Lower lobe of right lung (tissue), 2 donors: Measurements from ENCODE around the gene HTATIP2. TPM values are rescaled to one million over a fixed set of nuclear protein-coding genes. Genes with fewer than 3 reads are reported as not detected.

Experiments
- ATAC-seq, 2 donors: fragments of 200-7000 bp; cut with Tn5 transposase; one replicate each; pipeline ENCODE4 v1.9.1; 2020 to 2022; ENCODE audit warnings: mild to moderate bottlenecking in 2 of 2, moderate library complexity in 2 of 2
- DNase-seq: peaks from one replicate; pipeline ENCODE4 v3.0.0-alpha.2; 2020
- H3K27ac ChIP-seq: fragments of 200-600 bp; one replicate; pipeline ENCODE4 v1.8.0; 2022
- H3K27me3 ChIP-seq: fragments of 200-600 bp; one replicate; pipeline ENCODE4 v1.8.0; 2022; ENCODE audit warnings: low read depth
- H3K36me3 ChIP-seq: fragments of 200-600 bp; one replicate; pipeline ENCODE4 v1.8.0; 2022; ENCODE audit warnings: mild to moderate bottlenecking
- H3K4me1 ChIP-seq: fragments of 200-600 bp; one replicate; pipeline ENCODE4 v1.8.0; 2022
- H3K4me3 ChIP-seq: fragments of 200-600 bp; one replicate; pipeline ENCODE4 v1.8.0; 2022; ENCODE audit warnings: mild to moderate bottlenecking
- H3K9me3 ChIP-seq: fragments of 200-600 bp; one replicate; pipeline ENCODE4 v1.8.0; 2022
- CTCF ChIP-seq: fragments of 200-600 bp; IDR thresholded peaks from one replicate; pipeline ENCODE4 v1.8.0; 2022; ENCODE audit warnings: antibody characterized with exemption, mild to moderate bottlenecking
- intact Hi-C: fragments of 100-400 bp; cut with DNase I; formaldehyde crosslinking; loops from one replicate; pipeline ENCODE4 v1.11.0; 2022
- total RNA-seq: library from RNA; stranded (reverse); fragmentation: NEBNext Ultra II Directional; extraction: Animal tissue kit (Norgen Biotek cat#: 25700); gene quantifications from one replicate; pipeline ENCODE4 v1.2.1, GENCODE V29; 2021
- donor health status: DM: no; HTN: yes; CAD: no; lungs with severe emphysema.

HTATIP2 gene
- total RNA-seq, 1 donor from 2014 or later, result 54.4 TPM

DNA sequence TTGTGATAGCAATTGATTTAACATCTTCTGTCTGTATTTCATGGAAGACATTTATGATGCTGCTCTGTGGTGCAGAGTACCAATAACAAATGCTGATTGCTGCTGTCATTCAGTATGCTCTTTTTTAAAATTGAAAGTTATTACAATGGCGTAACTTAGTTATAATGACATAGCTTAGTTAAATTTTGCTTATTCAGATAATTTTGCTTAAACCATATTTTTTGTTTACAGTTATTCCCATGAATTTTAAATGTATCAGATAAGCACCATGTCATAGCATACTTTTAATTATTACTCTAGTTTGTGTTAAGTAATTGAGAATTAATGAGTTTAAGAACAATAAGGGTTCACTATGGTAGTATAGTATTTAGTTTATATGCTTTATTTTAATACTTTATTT lies 39.5 kb downstream of the HTATIP2 start:
- no peaks in the 10 kb centered on the region for H3K4me1 ChIP-seq
- no peaks in the 10 kb centered on the region for H3K27me3 ChIP-seq
- H3K36me3 ChIP-seq, result peaks cover 64% of the 10 kb centered on the region
- DNase-seq (no peak), ATAC-seq (no peak)
- no peak for TF ChIP-seq CTCF
- intact Hi-C loops, result no loop called here
- H3K9me3 ChIP-seq, result no peaks in the 10 kb centered on the region
- no peak overlapping the region for H3K4me3 ChIP-seq
- no peak overlapping the region for H3K27ac ChIP-seq

DNA sequence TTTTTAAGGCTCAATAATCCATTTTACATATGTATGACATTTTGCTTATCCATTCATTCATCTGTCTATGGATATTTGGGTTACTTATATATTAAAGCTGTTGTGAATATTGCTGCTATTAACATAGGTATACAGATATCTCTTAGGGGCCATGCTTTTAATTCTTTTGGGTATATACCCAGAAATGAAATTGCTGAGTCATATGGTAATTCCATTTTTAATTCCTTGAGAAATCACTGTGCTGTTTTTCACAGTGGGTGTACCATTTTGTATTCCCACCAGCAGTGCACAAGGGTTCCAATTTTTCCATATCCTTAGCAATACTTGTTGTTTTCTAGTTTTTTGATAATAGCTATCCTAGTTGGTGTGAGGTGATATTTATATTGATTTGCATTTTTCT lies 43.0 kb downstream of the HTATIP2 start:
- Histone ChIP-seq H3K9me3 (no peaks in the 10 kb centered on the region), H3K36me3 (peaks cover 56% of the 10 kb centered on the region), H3K27me3 (no peaks in the 10 kb centered on the region), H3K4me3 (no peak overlapping the region), H3K27ac (no peak overlapping the region), H3K4me1 (no peaks in the 10 kb centered on the region)
- TF ChIP-seq CTCF, result no peak
- DNase-seq, result no peak
- no peak for ATAC-seq
- intact Hi-C loops, result no loop called here

DNA sequence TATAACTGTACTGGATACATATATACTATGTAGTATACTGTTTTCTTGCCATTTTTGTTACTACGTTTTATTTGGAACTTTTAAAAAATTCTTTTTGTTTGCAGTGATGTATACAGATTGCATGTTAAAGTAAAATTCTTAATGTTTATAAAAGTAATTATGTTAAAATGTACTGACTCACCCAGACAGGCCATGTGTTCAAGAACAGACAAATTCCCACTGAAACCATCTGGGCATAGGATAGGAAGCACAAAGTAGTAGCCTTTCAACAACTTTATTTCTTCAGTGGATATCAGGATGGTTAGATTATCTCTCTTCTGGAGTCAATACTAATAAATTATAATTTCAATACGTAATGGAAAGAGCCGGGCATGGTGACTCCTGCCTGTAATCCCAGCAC lies 43.8 kb downstream of the HTATIP2 start:
- intact Hi-C loops, result no loop called here
- Histone ChIP-seq H3K36me3 (peaks cover 54% of the 10 kb centered on the region), H3K4me1 (no peaks in the 10 kb centered on the region), H3K27ac (no peak overlapping the region), H3K4me3 (no peak overlapping the region), H3K9me3 (no peaks in the 10 kb centered on the region), H3K27me3 (no peaks in the 10 kb centered on the region)
- ATAC-seq, result no peak
- TF ChIP-seq CTCF, result no peak
- no peak for DNase-seq

- no peaks in the 10 kb centered on the region for H3K4me1 ChIP-seq
- no peaks in the 10 kb centered on the region for H3K9me3 ChIP-seq
- no peak overlapping the region for H3K27ac ChIP-seq
- no peak for TF ChIP-seq CTCF
- intact Hi-C loops, result no loop called here
- peaks cover 20% of the 10 kb centered on the region for H3K36me3 ChIP-seq
- no peak overlapping the region for H3K4me3 ChIP-seq
- DNase-seq (no peak), ATAC-seq (no peak)
- no peaks in the 10 kb centered on the region for H3K27me3 ChIP-seq
Observed at GRCh38 chr11:20415432-20415831, 51.9 kb downstream of the HTATIP2 start.

DNA sequence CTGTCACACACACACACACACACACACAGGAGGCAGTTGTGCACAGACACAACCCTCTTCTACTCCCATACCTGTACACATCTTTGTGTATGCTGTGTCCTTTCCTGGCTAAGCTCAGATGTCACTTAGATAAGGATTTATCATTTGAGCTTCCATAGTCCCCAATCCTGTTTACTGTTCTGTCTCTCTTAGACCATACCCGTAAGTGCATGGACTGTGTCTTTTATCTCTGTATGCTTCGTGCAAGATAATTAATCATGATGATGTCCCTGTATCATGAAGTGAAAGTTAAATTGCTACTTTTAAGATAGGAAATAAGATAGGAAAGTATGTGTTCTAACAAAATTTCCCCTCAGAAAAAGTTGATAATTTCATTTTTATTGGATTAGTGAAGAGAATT lies 54.3 kb downstream of the HTATIP2 start:
- no peaks in the 10 kb centered on the region for H3K4me1 ChIP-seq
- DNase-seq, result no peak
- H3K4me3 ChIP-seq, result no peak overlapping the region
- H3K9me3 ChIP-seq, result no peaks in the 10 kb centered on the region
- no peak for TF ChIP-seq CTCF
- no peak overlapping the region for H3K27ac ChIP-seq
- ATAC-seq, result no peak
- no peaks in the 10 kb centered on the region for H3K27me3 ChIP-seq
- intact Hi-C loops, result no loop called here
- H3K36me3 ChIP-seq, result peaks cover 36% of the 10 kb centered on the region

DNA sequence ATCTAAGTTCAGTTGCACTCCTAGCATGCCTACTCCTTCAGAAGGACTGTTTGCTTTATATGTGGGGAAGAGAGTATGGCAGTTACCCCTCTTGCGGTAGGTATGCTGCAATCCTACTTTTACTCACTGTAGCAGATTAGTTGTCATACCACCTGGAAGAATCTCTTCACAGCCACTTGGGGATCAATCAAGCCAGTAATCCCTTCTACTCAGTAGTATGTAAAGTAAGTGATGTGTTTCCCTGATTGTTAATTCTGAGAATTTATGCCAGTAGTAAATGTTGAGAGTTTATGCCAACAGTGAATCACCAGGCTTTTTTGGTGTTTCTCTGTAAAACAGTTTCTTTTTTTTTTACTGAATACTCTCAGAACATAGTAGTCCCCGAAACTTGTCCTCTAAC lies 58.4 kb downstream of the HTATIP2 start:
- H3K27ac ChIP-seq, result no peak overlapping the region
- ATAC-seq, result no peak

More for the DNA sequence above, 58.4 kb downstream of the HTATIP2 start:
- H3K4me1 ChIP-seq, result no peaks in the 10 kb centered on the region
- TF ChIP-seq CTCF, result no peak
- no peaks in the 10 kb centered on the region for H3K9me3 ChIP-seq
- DNase-seq, result no peak
- no peak overlapping the region for H3K4me3 ChIP-seq
- H3K36me3 ChIP-seq, result peaks cover 33% of the 10 kb centered on the region
- no peaks in the 10 kb centered on the region for H3K27me3 ChIP-seq
- intact Hi-C loops, result no loop called here
